Endothelial cell of umbilical vein (primary cell): ENCODE data around the gene CHMP1B. TPM values are rescaled to one million over a fixed set of nuclear protein-coding genes. Genes with fewer than 3 reads are reported as not detected.

ENCODE experiments used
- BruUV-seq: library from RNA; stranded (reverse); fragments of 400-500 nt; replicated peaks from 2 replicates; lab custom pipeline; 2021; lab: Mats Ljungman, UMichigan
- CTCF ChIA-PET: fragments of 300-600, 350-600 bp; sonication (Branson Sonifier 250); formaldehyde crosslinking; loops from one replicate; lab custom pipeline; 2021; ENCODE audit warnings: antibody characterized with exemption, inconsistent platforms; lab: Charles Lee
- POLR2A ChIA-PET: fragments of 300-600, 350-600 bp; sonication (Branson Sonifier 250); formaldehyde crosslinking; loops from one replicate; lab custom pipeline; 2021; ENCODE audit warnings: antibody characterized with exemption, inconsistent platforms; lab: Charles Lee
- DNase-seq: peaks from one replicate; pipeline ENCODE4 v3.0.0-alpha.2; 2011; ENCODE audit warnings: low read depth, low spot score
- FAIRE-seq: peaks from 2 replicates; lab custom pipeline; 2011; peaks lifted over from hg19 to GRCh38; lab: Jason Lieb, UNC
- H2AFZ ChIP-seq: 2 replicates; pipeline ENCODE4 v1.6.0; 2012; ENCODE audit warnings: low read depth, low read length, control low read depth, inconsistent platforms
- H3K27ac ChIP-seq: 2 replicates; pipeline ENCODE4 v1.5.1; 2011; ENCODE audit warnings: low read depth, mild to moderate bottlenecking, control low read depth, low read length, moderate library complexity; ENCODE audit not compliant: insufficient read depth
- H3K27me3 ChIP-seq, 2 experiments: 2 replicates each; pipeline versions ENCODE4 v1.6.0 to v1.6.1; 2011; ENCODE audit warnings: low read length in 2 of 2, mixed read lengths in 1 of 2; ENCODE audit not compliant: control insufficient read depth in 2 of 2, insufficient read depth in 2 of 2
- H3K36me3 ChIP-seq, 2 experiments: 2 replicates in 1 of 2; 3 replicates in 1 of 2; pipeline ENCODE4 v1.5.1; 2011; ENCODE audit warnings: low read length in 2 of 2, mild to moderate bottlenecking in 1 of 2, moderate library complexity in 1 of 2; ENCODE audit not compliant: control insufficient read depth in 2 of 2, insufficient read depth in 2 of 2; ENCODE audit errors: extremely low read depth in 1 of 2
- H3K4me1 ChIP-seq: 3 replicates; pipeline ENCODE4 v1.5.1; 2011; ENCODE audit warnings: mild to moderate bottlenecking, low read length; ENCODE audit not compliant: control insufficient read depth, insufficient read depth; ENCODE audit errors: extremely low read depth
- H3K4me2 ChIP-seq: 2 replicates; pipeline ENCODE4 v1.6.1; 2011; ENCODE audit warnings: low read length, control low read depth, mixed read lengths; ENCODE audit not compliant: insufficient read depth
- H3K4me3 ChIP-seq, 3 experiments: fragments of 200-600 bp in 1 of 3; sonication (generic), shearing (Covaris generic) in 1 of 3; replicated peaks in 1 of 3; 2 replicates each; pipeline ENCODE4 v1.5.1; 2011 to 2016; ENCODE audit warnings: control low read depth in 3 of 3, low read length in 3 of 3, mild to moderate bottlenecking in 2 of 3, inconsistent platforms in 1 of 3, low read depth in 1 of 3, moderate library complexity in 1 of 3; ENCODE audit not compliant: insufficient read depth in 1 of 3
- H3K79me2 ChIP-seq: 2 replicates; pipeline ENCODE4 v1.6.0; 2012; ENCODE audit warnings: low read length, inconsistent platforms; ENCODE audit not compliant: control insufficient read depth, insufficient read depth
- H3K9ac ChIP-seq: replicated peaks from 2 replicates; pipeline ENCODE3; 2011; ENCODE audit warnings: low read length, control low read depth; ENCODE audit not compliant: insufficient read depth; ENCODE audit errors: extremely low read depth
- H3K9me1 ChIP-seq: replicated peaks from 3 replicates; pipeline ENCODE4 v1.6.0; 2011; ENCODE audit warnings: mild to moderate bottlenecking, low read length; ENCODE audit not compliant: control insufficient read depth, insufficient read depth; ENCODE audit errors: extremely low read depth
- H3K9me3 ChIP-seq: replicated peaks from 2 replicates; pipeline ENCODE4 v1.5.1; 2012; ENCODE audit warnings: low read length, inconsistent platforms; ENCODE audit not compliant: control insufficient read depth, insufficient read depth
- H4K20me1 ChIP-seq: replicated peaks from 2 replicates; pipeline ENCODE3; 2011; ENCODE audit warnings: mild to moderate bottlenecking, low read length; ENCODE audit not compliant: control insufficient read depth, insufficient read depth; ENCODE audit errors: extremely low read depth
- CTCF ChIP-seq, 2 donors: IDR thresholded peaks; 1 replicate in 1 of 2; 2 replicates in 1 of 2; pipeline ENCODE4 v1.5.1; 2011; ENCODE audit warnings: low read length in 2 of 2, mild to moderate bottlenecking in 2 of 2, moderate library complexity in 2 of 2, control low read depth in 1 of 2, inconsistent platforms in 1 of 2, low read depth in 1 of 2; ENCODE audit not compliant: insufficient read depth in 1 of 2; ENCODE audit errors: extremely low read depth in 1 of 2
- EZH2 ChIP-seq: IDR thresholded peaks from 2 replicates; pipeline ENCODE4 v1.6.1; 2012; ENCODE audit warnings: borderline replicate concordance, low read depth, mild to moderate bottlenecking, moderate library complexity, low read length, inconsistent platforms; ENCODE audit not compliant: severe bottlenecking
- FOS ChIP-seq: IDR thresholded peaks from 2 replicates; pipeline ENCODE4 v1.6.1; 2011; ENCODE audit warnings: mild to moderate bottlenecking, low read length, moderate library complexity, borderline replicate concordance; ENCODE audit not compliant: insufficient read depth
- GATA2 ChIP-seq: IDR thresholded peaks from 2 replicates; pipeline ENCODE4 v1.7.0; 2011; ENCODE audit warnings: low read depth, mild to moderate bottlenecking, moderate library complexity, mixed read lengths, low read length; ENCODE audit not compliant: insufficient read length, insufficient read depth
- JUN ChIP-seq: IDR thresholded peaks from 2 replicates; pipeline ENCODE4 v1.6.1; 2011; ENCODE audit warnings: borderline replicate concordance, low read depth; ENCODE audit not compliant: insufficient read length, insufficient read depth
- MAX ChIP-seq: IDR thresholded peaks from 2 replicates; pipeline ENCODE4 v1.6.1; 2011; ENCODE audit not compliant: insufficient read depth, insufficient read length
- MYC ChIP-seq: IDR thresholded peaks from one replicate; pipeline ENCODE4 v1.6.1; 2011; ENCODE audit warnings: mild to moderate bottlenecking, low read depth, low read length
- POLR2A ChIP-seq: IDR thresholded peaks from 2 replicates; pipeline ENCODE4 v1.6.1; 2012; ENCODE audit warnings: low read depth, mild to moderate bottlenecking, control low read depth, low read length
- POLR2AphosphoS5 ChIP-seq: IDR thresholded peaks from 2 replicates; pipeline ENCODE4 v1.6.1; 2012; ENCODE audit warnings: low read depth, mild to moderate bottlenecking, control low read depth, low read length, moderate library complexity; ENCODE audit not compliant: insufficient read depth
- dilution Hi-C: fragments of 300-500 bp; cut with MboI; formaldehyde crosslinking; loops from one replicate; pipeline ENCODE4 v1.15.0; 2019; ENCODE audit warnings: low sequenced_read_pairs; ENCODE audit not compliant: extremely low pct_ligation_motif_present
- intact Hi-C: fragments of 100-400 bp; cut with micrococcal nuclease; formaldehyde crosslinking; loops from one replicate; pipeline ENCODE4 v1.10.0; 2022
- polyA plus RNA-seq, 4 experiments: library from polyadenylated mRNA; depleted of rRNA in 3 of 4; stranded (reverse) in 3 of 4; unstranded in 1 of 4; fragments of >200 nt; gene quantifications; 2 replicates each; pipeline versions ENCODE4 v1.2.1 to v1.2.3, GENCODE V29; 2011 to 2012; ENCODE audit warnings: missing spikeins in 1 of 4
- total RNA-seq: library from RNA; stranded (reverse); gene quantifications from 2 replicates; pipeline ENCODE4 v1.2.3, GENCODE V29; 2021

CHMP1B gene
- total and polyA plus RNA-seq, 2 donors (not counting 3 experiments of a cell fraction or from before 2014, with no cell fraction given) = 24.0 to 27.0 TPM

- no peak overlapping the region for H2AFZ ChIP-seq
- no peaks in the 10 kb centered on the region for H3K36me3 ChIP-seq
- FAIRE-seq (no peak), DNase-seq (no peak)
- ChIA-PET CTCF (interaction anchor here (0.8 to 1.4 kb wide), 5 partner anchors 11 to 156 kb away, joined by 3 to 5 read pairs (median 3); no protein-coding TSS in a partner anchor), POLR2A (no interaction called here)
- H3K79me2 ChIP-seq = no peaks in the 10 kb centered on the region
- no peak overlapping the region for H3K4me3 ChIP-seq
- H4K20me1 ChIP-seq = no peaks in the 10 kb centered on the region
- H3K9me1 ChIP-seq = no peaks in the 10 kb centered on the region
- no TSS peak for BruUV-seq
- H3K4me2 ChIP-seq = no peak overlapping the region
- no peak for TF ChIP-seq POLR2A
- no peak for TF ChIP-seq MYC
- TF ChIP-seq POLR2AphosphoS5 = no peak
- TF ChIP-seq FOS = no peak
- TF ChIP-seq GATA2 = no peak
- TF ChIP-seq MAX = no peak
- TF ChIP-seq JUN = no peak
- no peak for TF ChIP-seq CTCF (IDR thresholded peaks at IDR 0.05; ENCODE audit: extremely low read depth in 1 of 2, insufficient read depth in 1 of 2, low read depth in 1 of 2, low read length in 2 of 2)
- no peak for TF ChIP-seq EZH2
- H3K27ac ChIP-seq = no peak overlapping the region
- dilution Hi-C loops (no loop called here), intact Hi-C loops (no loop called here)
- no peaks in the 10 kb centered on the region for H3K9me3 ChIP-seq
- H3K4me1 ChIP-seq = no peaks in the 10 kb centered on the region
- no peaks in the 10 kb centered on the region for H3K27me3 ChIP-seq
- no peak overlapping the region for H3K9ac ChIP-seq
Observed at GRCh38 chr18:11839556-11839955, 11.7 kb upstream of the CHMP1B start.
